HG03571 (cell line): ENCODE measurements around the gene ST7.

ENCODE experiments used
- ATAC-seq: cut with Tn5 transposase; IDR thresholded peaks from one replicate; pipeline ENCODE4 v1.9.1; 2021; ENCODE audit not compliant: unreplicated experiment

The ST7 gene

GRCh38 chr7:117146059-117146458 lies 192.8 kb downstream of the ST7 start:
- no peak for ATAC-seq

- no peak for ATAC-seq
Observed at GRCh38 chr7:117146511-117146910, 193.2 kb downstream of the ST7 start.

- no peak for ATAC-seq
Observed at GRCh38 chr7:117148971-117149370, 195.7 kb downstream of the ST7 start.

GRCh38 chr7:117149692-117150091 lies 196.4 kb downstream of the ST7 start:
- ATAC-seq = no peak

GRCh38 chr7:117152213-117153007 lies 199.1 kb downstream of the ST7 start:
- no peak for ATAC-seq

GRCh38 chr7:117153016-117153545 lies 199.8 kb downstream of the ST7 start:
- no peak for ATAC-seq

- ATAC-seq = no peak
Observed at GRCh38 chr7:117154721-117155120, 201.4 kb downstream of the ST7 start.

- ATAC-seq = no peak
Observed at GRCh38 chr7:117155694-117156093, 202.4 kb downstream of the ST7 start.

GRCh38 chr7:117157241-117158209 lies 204.2 kb downstream of the ST7 start:
- ATAC-seq = no peak

- no peak for ATAC-seq
Observed at GRCh38 chr7:117158941-117159697, 205.8 kb downstream of the ST7 start.

GRCh38 chr7:117163101-117163500 lies 209.8 kb downstream of the ST7 start:
- ATAC-seq = no peak

GRCh38 chr7:117164620-117165019 lies 211.3 kb downstream of the ST7 start:
- ATAC-seq = no peak

- no peak for ATAC-seq
Observed at GRCh38 chr7:117165656-117166055, 212.4 kb downstream of the ST7 start.

- no peak for ATAC-seq
Observed at GRCh38 chr7:117169907-117170306, 216.6 kb downstream of the ST7 start.

GRCh38 chr7:117171106-117171505 lies 217.8 kb downstream of the ST7 start:
- no peak for ATAC-seq

- ATAC-seq = no peak
Observed at GRCh38 chr7:117172283-117172682, 219.0 kb downstream of the ST7 start.

- ATAC-seq = no peak
Observed at GRCh38 chr7:117173035-117173770, 219.9 kb downstream of the ST7 start.

- no peak for ATAC-seq
Observed at GRCh38 chr7:117176206-117176605, 222.9 kb downstream of the ST7 start.

GRCh38 chr7:117178600-117178999 lies 225.3 kb downstream of the ST7 start:
- ATAC-seq = no peak

GRCh38 chr7:117179701-117180100 lies 226.4 kb downstream of the ST7 start:
- ATAC-seq = no peak
